Gastroesophageal sphincter (tissue), 3 donors: Measurements from ENCODE around the gene DPP6.

Experiments
- CTCF ChIP-seq, 4 experiments: fragments of 200-600 bp in 2 of 4; fragments of 450-650 bp in 2 of 4; sonication (generic) in 1 of 4; IDR thresholded peaks; one replicate each; pipeline ENCODE4 v1.5.1; 2017 to 2019; ENCODE audit warnings: antibody characterized with exemption in 4 of 4, mild to moderate bottlenecking in 2 of 4, moderate library complexity in 2 of 4
- POLR2A ChIP-seq, 2 donors: fragments of 450-650 bp; IDR thresholded peaks; one replicate each; pipeline ENCODE4 v1.6.1; 2017; ENCODE audit warnings: antibody characterized with exemption in 2 of 2, mild to moderate bottlenecking in 2 of 2, moderate library complexity in 1 of 2
- POLR2AphosphoS5 ChIP-seq: sonication (generic); formaldehyde crosslinking; IDR thresholded peaks from one replicate; pipeline ENCODE4 v1.6.1; 2017; ENCODE audit warnings: antibody characterized with exemption

GRCh38 chr7:154336295-154336694 lies 284.1 kb downstream of the DPP6 start:
- TF ChIP-seq CTCF (IDR thresholded peaks at IDR 0.05) (no peak), POLR2A (IDR thresholded peaks at IDR 0.05) (no peak), POLR2AphosphoS5 (no peak)
